K562 (cell line): ENCODE results near the gene FKRP. TPM values are rescaled to one million over a fixed set of nuclear protein-coding genes. Genes with fewer than 3 reads are reported as not detected.

Experiments used
- BACH1 ChIP-seq: fragments of 200-800 bp; sonication (Bioruptor generic); IDR thresholded peaks from 2 replicates; pipeline ENCODE4 v1.6.1; 2016; ENCODE audit warnings: missing genetic modification characterization, missing compliant biosample characterization
- CBX2 ChIP-seq: fragments of 200-600 bp; sonication (generic); IDR thresholded peaks from one replicate; pipeline ENCODE4 v1.6.1; 2012; ENCODE audit warnings: mild to moderate bottlenecking, low read length, inconsistent platforms; ENCODE audit not compliant: insufficient read depth, poor library complexity, severe bottlenecking
- HDAC2 ChIP-seq: fragments of 450-650 bp; IDR thresholded peaks from 2 replicates; pipeline ENCODE4 v1.6.1; 2016; ENCODE audit warnings: mild to moderate bottlenecking
- HDAC6 ChIP-seq: IDR thresholded peaks from 2 replicates; pipeline ENCODE4 v1.6.1; 2012; ENCODE audit warnings: low read depth, mild to moderate bottlenecking, control low read depth, inconsistent platforms, low read length, moderate library complexity
- JUNB ChIP-seq: fragments of 450-650 bp; formaldehyde crosslinking; conservative IDR thresholded peaks from 2 replicates; pipeline ENCODE4 v1.4.0; 2020; ENCODE audit warnings: mild to moderate bottlenecking
- MXI1 ChIP-seq: IDR thresholded peaks from 2 replicates; pipeline ENCODE4 v1.6.1; 2011; ENCODE audit warnings: low read depth, mild to moderate bottlenecking, improper control_type of control experiment, low read length
- RFX7 ChIP-seq: fragments of 250-450 bp; sonication (Bioruptor Pico); IDR thresholded peaks from 2 replicates; pipeline ENCODE4 v1.5.1; 2021; ENCODE audit warnings: mild to moderate bottlenecking
- SAFB ChIP-seq: fragments of 200-400 bp; formaldehyde crosslinking; IDR thresholded peaks from 2 replicates; pipeline ENCODE4 v1.6.1; 2017; ENCODE audit warnings: low read depth, low read length, borderline replicate concordance
- ZBTB8A ChIP-seq: fragments of 450-650 bp; IDR thresholded peaks from 2 replicates; pipeline ENCODE4 v1.6.1; 2018; ENCODE audit warnings: mild to moderate bottlenecking, moderate library complexity; ENCODE audit not compliant: partially characterized antibody
- ZC3H4 ChIP-seq: sonication (generic); formaldehyde crosslinking; IDR thresholded peaks from 2 replicates; pipeline ENCODE4 v1.9.0; 2021; ENCODE audit warnings: missing genetic modification reagents, borderline replicate concordance
- ZEB2 ChIP-seq: fragments of 450-650 bp; IDR thresholded peaks from 2 replicates; pipeline ENCODE4 v1.6.1; 2016
- ZNF184 ChIP-seq: sonication (generic); formaldehyde crosslinking; IDR thresholded peaks from 2 replicates; pipeline ENCODE4 v1.5.0; 2020; ENCODE audit warnings: missing genetic modification reagents
- ZNF324 ChIP-seq: fragments of 250-450 bp; sonication (Bioruptor Pico); IDR thresholded peaks from 2 replicates; pipeline ENCODE4 v1.4.0; 2020; ENCODE audit warnings: mild to moderate bottlenecking
- ZNF347 ChIP-seq: fragments of 450-650 bp; formaldehyde crosslinking; IDR thresholded peaks from 2 replicates; pipeline ENCODE4 v1.4.0; 2020; ENCODE audit warnings: low read depth, mild to moderate bottlenecking, moderate library complexity
- ZNF584 ChIP-seq: fragments of 200-800 bp; sonication (Bioruptor generic); IDR thresholded peaks from 2 replicates; pipeline ENCODE4 v1.6.1; 2016; ENCODE audit warnings: low read depth, mild to moderate bottlenecking, missing genetic modification characterization, missing compliant biosample characterization
- ZNF77 ChIP-seq: fragments of 250-450 bp; sonication (Bioruptor Pico); IDR thresholded peaks from 2 replicates; pipeline ENCODE4 v1.5.0; 2020
- polyA plus RNA-seq, 8 experiments: library from polyadenylated mRNA; depleted of rRNA in 4 of 8; stranded (reverse) in 5 of 8; unstranded in 3 of 8; fragments of >200 nt; fragmentation: Nextera tagmentation in 2 of 8; fragmentation: Illumina TruSeq in 1 of 8; extraction: Ambion mirVana in 2 of 8; extraction: Trizol in 1 of 8; gene quantifications; 2 replicates each; pipeline versions ENCODE4 v1.2.1 to v1.2.3, GENCODE V29; 2011 to 2014; ENCODE audit warnings: inconsistent platforms in 1 of 8, missing spikeins in 1 of 8
- total RNA-seq, 7 experiments: library from RNA; depleted of rRNA in 6 of 7; stranded (reverse); fragments of >200 nt in 6 of 7; fragmentation: Illumina TruSeq in 2 of 7; extraction: Trizol in 2 of 7; gene quantifications; 2 replicates each; pipeline versions ENCODE4 v1.2.1 to v1.2.3, GENCODE V29; 2011 to 2021; ENCODE audit warnings: low replicate concordance in 1 of 7
- TF ChIP-seq, protein P1 (sequence below): sonication (generic); formaldehyde crosslinking; IDR thresholded peaks from 2 replicates; pipeline ENCODE4 v1.8.0; 2022; ENCODE audit warnings: mild to moderate bottlenecking, missing genetic modification reagents
- TF ChIP-seq, protein P2 (sequence below): sonication (generic); IDR thresholded peaks from 2 replicates; pipeline ENCODE4 v1.6.1; 2016
- TF ChIP-seq, protein P3 (sequence below): fragments of 450-650 bp; formaldehyde crosslinking; IDR thresholded peaks from 2 replicates; pipeline ENCODE4 v1.4.0; 2020; ENCODE audit warnings: mild to moderate bottlenecking, moderate library complexity

The FKRP gene
- total and polyA plus RNA-seq, 9 of the 15 experiments (the other 6 are each of a cell fraction or from before 2014, with no cell fraction given), result 0.68 to 16.1 (median 6.5) TPM

DNA sequence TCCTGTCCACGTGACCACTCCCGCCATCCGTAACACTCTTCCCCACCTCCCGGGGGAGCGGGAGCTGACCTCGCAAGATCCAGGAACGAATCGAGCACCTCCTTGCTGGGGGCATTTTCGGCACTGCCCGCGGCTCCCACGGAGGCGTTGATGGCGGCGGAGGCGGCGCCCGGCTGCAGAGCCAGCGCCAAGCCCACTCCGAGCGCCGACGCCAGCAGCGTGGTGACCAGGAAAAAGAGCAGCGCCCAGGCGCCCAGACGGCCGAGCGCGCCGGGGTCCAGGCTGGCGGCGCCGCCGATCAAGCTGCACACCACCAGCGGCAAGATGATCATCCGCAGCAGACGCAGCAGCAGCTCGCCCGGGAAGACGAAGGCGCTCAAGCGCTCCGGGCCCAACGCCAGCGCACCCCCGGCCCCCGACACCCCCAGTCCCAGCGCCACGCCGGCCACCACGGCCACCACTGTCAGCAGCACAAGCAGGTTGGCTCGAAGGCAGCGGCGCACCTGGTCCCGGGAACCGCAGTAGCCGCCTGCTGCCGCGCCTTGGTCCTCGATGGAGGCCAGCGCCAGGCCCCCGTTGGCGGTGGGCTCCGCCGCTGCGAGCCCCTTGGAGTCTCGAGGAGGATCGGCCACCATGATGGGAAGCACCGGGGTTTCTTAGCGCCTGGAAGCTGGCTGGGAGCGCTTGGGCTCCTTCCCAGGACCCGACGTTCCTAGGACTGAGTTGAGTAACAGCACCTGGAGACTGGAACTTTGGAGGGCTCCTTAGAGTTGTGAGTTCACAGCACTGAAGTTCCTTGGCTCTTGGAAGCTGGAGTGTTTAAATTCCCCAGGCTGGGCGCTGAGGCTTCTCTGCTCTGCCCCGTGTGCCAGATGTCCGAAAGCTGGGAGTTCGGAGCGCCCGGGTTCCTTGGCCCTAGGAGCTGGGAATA is 41.7 kb downstream of the FKRP start (continued):
- TF ChIP-seq, protein P1, sequence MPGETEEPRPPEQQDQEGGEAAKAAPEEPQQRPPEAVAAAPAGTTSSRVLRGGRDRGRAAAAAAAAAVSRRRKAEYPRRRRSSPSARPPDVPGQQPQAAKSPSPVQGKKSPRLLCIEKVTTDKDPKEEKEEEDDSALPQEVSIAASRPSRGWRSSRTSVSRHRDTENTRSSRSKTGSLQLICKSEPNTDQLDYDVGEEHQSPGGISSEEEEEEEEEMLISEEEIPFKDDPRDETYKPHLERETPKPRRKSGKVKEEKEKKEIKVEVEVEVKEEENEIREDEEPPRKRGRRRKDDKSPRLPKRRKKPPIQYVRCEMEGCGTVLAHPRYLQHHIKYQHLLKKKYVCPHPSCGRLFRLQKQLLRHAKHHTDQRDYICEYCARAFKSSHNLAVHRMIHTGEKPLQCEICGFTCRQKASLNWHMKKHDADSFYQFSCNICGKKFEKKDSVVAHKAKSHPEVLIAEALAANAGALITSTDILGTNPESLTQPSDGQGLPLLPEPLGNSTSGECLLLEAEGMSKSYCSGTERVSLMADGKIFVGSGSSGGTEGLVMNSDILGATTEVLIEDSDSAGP (CRISPR knock-in tag), result no peak
- TF ChIP-seq HDAC6 (no peak), SAFB (peak; percentile 25), ZNF347 (CRISPR knock-in tag) (no peak), MXI1 (no peak), BACH1 (tag) (no peak), ZEB2 (no peak), HDAC2 (no peak), ZC3H4 (CRISPR knock-in tag) (no peak), ZBTB8A (no peak), ZNF584 (CRISPR knock-in tag) (no peak), ZNF184 (no peak), RFX7 (CRISPR knock-in tag) (no peak), JUNB (CRISPR knock-in tag) (no peak), ZNF324 (CRISPR knock-in tag) (no peak), ZNF77 (no peak), CBX2 (no peak)
- TF ChIP-seq, protein P2, sequence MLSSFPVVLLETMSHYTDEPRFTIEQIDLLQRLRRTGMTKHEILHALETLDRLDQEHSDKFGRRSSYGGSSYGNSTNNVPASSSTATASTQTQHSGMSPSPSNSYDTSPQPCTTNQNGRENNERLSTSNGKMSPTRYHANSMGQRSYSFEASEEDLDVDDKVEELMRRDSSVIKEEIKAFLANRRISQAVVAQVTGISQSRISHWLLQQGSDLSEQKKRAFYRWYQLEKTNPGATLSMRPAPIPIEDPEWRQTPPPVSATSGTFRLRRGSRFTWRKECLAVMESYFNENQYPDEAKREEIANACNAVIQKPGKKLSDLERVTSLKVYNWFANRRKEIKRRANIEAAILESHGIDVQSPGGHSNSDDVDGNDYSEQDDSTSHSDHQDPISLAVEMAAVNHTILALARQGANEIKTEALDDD, result no peak
- TF ChIP-seq, protein P3, sequence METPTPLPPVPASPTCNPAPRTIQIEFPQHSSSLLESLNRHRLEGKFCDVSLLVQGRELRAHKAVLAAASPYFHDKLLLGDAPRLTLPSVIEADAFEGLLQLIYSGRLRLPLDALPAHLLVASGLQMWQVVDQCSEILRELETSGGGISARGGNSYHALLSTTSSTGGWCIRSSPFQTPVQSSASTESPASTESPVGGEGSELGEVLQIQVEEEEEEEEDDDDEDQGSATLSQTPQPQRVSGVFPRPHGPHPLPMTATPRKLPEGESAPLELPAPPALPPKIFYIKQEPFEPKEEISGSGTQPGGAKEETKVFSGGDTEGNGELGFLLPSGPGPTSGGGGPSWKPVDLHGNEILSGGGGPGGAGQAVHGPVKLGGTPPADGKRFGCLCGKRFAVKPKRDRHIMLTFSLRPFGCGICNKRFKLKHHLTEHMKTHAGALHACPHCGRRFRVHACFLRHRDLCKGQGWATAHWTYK (CRISPR knock-in tag), result no peak
